ENCODE data around the gene C2orf92. TPM values are rescaled to one million over a fixed set of nuclear protein-coding genes. Genes with fewer than 3 reads are reported as not detected.

Gene C2orf92
- total RNA-seq, 1 experiment from 2014 or later, result 5.9 TPM

DNA sequence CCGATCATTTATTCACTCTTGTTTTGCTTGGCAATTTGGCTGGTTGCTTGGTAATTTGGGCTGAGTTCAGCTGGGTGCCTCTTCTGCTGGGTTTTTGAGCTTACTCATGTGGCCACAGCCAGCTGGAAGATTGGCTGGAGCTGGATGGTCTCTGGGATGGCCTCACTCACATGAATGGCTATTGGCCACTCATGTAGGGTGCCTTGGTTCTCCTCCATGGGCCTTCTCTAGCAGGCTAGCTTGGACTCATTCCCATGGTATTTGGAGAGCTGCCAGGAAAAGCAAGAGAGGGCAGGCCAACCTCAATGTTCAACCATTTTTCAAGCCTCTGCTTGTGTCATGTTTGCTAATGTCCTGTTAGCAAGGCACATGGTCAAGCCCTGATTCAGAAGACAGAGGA lies 60.7 kb downstream of the C2orf92 start:
- H3K9me2 ChIP-seq (replicated peaks; ENCODE audit: insufficient read depth, low read length), result no peaks in the 10 kb centered on the region
- H3K27ac ChIP-seq (ENCODE audit: low read length), result no peak overlapping the region
- no peaks in the 10 kb centered on the region for H3K36me3 ChIP-seq (ENCODE audit: insufficient read depth, low read length)
- H3K9ac ChIP-seq (ENCODE audit: low read length), result no peak overlapping the region
- no peaks in the 10 kb centered on the region for H3K27me3 ChIP-seq (ENCODE audit: low read length)
- H3K4me1 ChIP-seq (ENCODE audit: low read length), result no peaks in the 10 kb centered on the region
- H2AFZ ChIP-seq (ENCODE audit: low read length), result no peak overlapping the region
- peaks cover 5% of the 10 kb centered on the region; the same call in 1 of the 2 replicates for H3K9me3 ChIP-seq (ENCODE audit: low read length)
- H4K20me1 ChIP-seq (ENCODE audit: insufficient read depth, low read depth, low read length), result no peaks in the 10 kb centered on the region
- H3K4me2 ChIP-seq (ENCODE audit: low read depth, low read length, poor library complexity, severe bottlenecking), result no peak overlapping the region
- no peak for DNase-seq
- no peaks in the 10 kb centered on the region for H3K79me2 ChIP-seq (ENCODE audit: low read length)
- no peak overlapping the region for H3K4me3 ChIP-seq (ENCODE audit: low read length)

DNA sequence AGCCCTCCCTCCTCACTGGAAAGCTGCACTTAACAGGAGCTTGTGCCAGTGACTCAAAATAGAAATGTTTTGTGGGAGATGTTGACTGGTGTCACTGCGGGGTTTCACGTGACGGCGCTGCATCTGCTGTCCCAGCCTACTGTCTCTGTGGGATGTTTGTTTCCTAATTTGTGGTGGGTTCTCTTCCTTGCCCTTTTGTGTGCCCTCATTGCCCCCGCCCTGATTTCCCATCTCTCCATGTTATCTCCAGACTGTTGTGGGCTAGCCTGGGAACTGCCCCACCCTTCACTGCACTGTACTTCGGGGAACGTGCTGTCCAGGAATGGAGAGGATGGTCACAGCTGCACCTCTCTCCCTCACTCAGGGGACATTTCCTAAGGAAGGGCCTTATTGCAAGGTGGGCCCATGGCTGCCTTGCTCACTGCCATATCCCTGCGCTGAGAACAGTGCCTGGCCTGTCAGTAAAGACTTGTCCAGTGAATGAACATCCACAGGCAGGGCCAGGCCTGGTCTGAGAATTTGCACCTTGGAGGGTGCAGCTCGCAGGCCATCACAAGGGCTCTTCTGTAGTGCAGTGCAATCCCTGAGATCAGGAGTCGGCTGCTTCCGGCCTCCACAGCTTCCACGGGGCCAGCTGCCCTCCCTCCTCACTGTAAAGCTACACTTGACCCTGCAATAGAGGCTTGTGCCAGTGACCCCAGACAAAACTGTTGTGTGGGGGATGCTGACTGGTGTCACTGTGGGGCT lies 61.9 kb downstream of the C2orf92 start:
- Histone ChIP-seq H3K9ac (ENCODE audit: low read length) (no peak overlapping the region), H3K79me2 (ENCODE audit: low read length) (no peaks in the 10 kb centered on the region), H3K36me3 (ENCODE audit: insufficient read depth, low read length) (no peaks in the 10 kb centered on the region), H3K27me3 (ENCODE audit: low read length) (no peaks in the 10 kb centered on the region), H3K9me2 (replicated peaks; ENCODE audit: insufficient read depth, low read length) (no peaks in the 10 kb centered on the region), H3K4me2 (ENCODE audit: low read depth, low read length, poor library complexity, severe bottlenecking) (no peak overlapping the region), H3K4me3 (ENCODE audit: low read length) (no peak overlapping the region), H3K9me3 (ENCODE audit: low read length) (peaks cover 5% of the 10 kb centered on the region; the same call in 1 of the 2 replicates), H3K27ac (ENCODE audit: low read length) (no peak overlapping the region), H4K20me1 (ENCODE audit: insufficient read depth, low read depth, low read length) (no peaks in the 10 kb centered on the region), H3K4me1 (ENCODE audit: low read length) (no peaks in the 10 kb centered on the region), H2AFZ (ENCODE audit: low read length) (no peak overlapping the region)
- no peak for DNase-seq

DNA sequence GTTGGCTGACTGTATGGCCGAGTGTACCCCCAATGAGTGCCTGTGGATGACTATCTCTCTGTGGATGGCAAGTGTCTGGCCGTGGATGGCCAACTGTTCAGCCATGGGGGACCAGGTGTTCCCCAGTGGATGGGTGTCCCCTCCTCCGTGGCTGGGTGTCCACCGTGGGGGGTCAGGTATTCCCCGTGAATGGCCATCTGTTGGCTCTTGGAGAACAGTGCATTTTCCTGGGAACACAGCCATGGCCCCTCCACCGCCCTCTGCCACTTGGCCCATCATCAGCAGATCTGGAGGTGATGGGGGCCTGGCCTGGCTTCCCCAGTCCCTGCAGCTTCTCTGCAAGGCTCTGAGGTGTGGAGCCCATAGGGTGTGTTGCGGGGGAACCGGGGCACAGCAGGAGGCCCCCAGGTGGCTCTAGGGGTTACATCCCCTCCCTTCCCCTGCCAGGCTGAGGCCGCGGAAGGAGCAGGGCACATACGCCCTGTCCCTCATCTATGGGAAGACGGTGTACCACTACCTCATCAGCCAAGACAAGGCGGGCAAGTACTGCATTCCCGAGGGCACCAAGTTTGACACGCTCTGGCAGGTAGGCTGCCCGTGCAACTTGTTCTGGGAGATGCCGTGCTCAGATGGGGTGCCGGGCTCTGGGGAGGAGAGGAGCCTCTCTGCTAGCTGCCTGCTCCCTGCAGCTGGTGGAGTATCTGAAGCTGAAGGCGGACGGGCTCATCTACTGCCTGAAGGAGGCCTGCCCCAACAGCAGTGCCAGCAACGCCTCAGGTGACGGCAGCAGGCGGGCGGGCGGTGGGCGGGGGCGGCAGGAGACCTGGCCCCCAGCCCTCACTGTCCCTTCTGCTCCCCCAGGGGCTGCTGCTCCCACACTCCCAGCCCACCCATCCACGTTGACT lies 63.2 kb downstream of the C2orf92 start:
- H3K79me2 ChIP-seq (ENCODE audit: low read length), result no peaks in the 10 kb centered on the region
- H3K4me2 ChIP-seq (ENCODE audit: low read depth, low read length, poor library complexity, severe bottlenecking), result no peak overlapping the region
- no peak overlapping the region for H3K27ac ChIP-seq (ENCODE audit: low read length)
- H3K4me1 ChIP-seq (ENCODE audit: low read length), result no peaks in the 10 kb centered on the region
- H3K36me3 ChIP-seq (ENCODE audit: insufficient read depth, low read length), result no peaks in the 10 kb centered on the region
- no peaks in the 10 kb centered on the region for H3K9me2 ChIP-seq (replicated peaks; ENCODE audit: insufficient read depth, low read length)
- DNase-seq, result no peak
- no peaks in the 10 kb centered on the region for H4K20me1 ChIP-seq (ENCODE audit: insufficient read depth, low read depth, low read length)
- H3K27me3 ChIP-seq (ENCODE audit: low read length), result no peaks in the 10 kb centered on the region
- H2AFZ ChIP-seq (ENCODE audit: low read length), result no peak overlapping the region
- H3K9ac ChIP-seq (ENCODE audit: low read length), result no peak overlapping the region
- peaks cover 5% of the 10 kb centered on the region; the same call in 1 of the 2 replicates for H3K9me3 ChIP-seq (ENCODE audit: low read length)
- no peak overlapping the region for H3K4me3 ChIP-seq (ENCODE audit: low read length)

DNA sequence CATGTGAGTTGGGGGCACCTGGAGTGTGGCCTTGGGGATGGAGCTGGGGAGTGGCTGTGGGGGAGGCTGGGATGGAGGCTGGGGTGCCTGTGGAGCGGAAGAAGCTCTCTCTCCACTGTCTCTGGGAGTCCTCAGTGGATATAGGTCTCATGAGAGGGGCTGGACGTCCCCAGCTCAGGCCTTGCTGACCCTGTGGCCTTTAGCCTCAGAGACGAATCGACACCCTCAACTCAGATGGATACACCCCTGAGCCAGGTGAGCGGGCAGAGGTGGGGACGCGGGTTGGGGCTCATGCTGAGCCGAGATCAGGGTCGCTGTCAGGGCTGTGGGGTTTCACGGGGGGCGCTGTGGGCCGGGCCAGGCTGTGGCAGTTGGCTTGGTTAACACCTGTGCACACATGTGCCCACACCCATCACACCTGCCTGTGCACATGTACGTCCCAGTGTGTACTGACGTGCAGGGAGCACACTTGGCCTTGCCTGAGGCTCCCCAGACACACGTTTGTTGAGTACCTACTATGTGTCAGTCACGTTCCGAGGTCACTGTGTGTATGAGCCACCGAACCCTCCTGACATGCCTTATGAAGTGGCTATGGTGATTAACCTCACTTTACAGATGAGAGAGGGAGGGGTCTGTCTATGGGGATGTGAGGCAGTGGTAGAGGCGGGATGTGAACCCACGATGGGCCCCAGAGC lies 64.0 kb downstream of the C2orf92 start:
- Histone ChIP-seq H4K20me1 (ENCODE audit: insufficient read depth, low read depth, low read length) (no peaks in the 10 kb centered on the region), H3K27me3 (ENCODE audit: low read length) (no peaks in the 10 kb centered on the region), H3K9me3 (ENCODE audit: low read length) (peaks cover 5% of the 10 kb centered on the region; the same call in 1 of the 2 replicates), H3K27ac (ENCODE audit: low read length) (no peak overlapping the region), H3K9me2 (replicated peaks; ENCODE audit: insufficient read depth, low read length) (no peaks in the 10 kb centered on the region), H3K4me2 (ENCODE audit: low read depth, low read length, poor library complexity, severe bottlenecking) (no peak overlapping the region), H3K36me3 (ENCODE audit: insufficient read depth, low read length) (no peaks in the 10 kb centered on the region), H3K4me1 (ENCODE audit: low read length) (no peaks in the 10 kb centered on the region), H3K79me2 (ENCODE audit: low read length) (no peaks in the 10 kb centered on the region), H2AFZ (ENCODE audit: low read length) (no peak overlapping the region), H3K9ac (ENCODE audit: low read length) (no peak overlapping the region), H3K4me3 (ENCODE audit: low read length) (no peak overlapping the region)
- DNase-seq, result no peak

DNA sequence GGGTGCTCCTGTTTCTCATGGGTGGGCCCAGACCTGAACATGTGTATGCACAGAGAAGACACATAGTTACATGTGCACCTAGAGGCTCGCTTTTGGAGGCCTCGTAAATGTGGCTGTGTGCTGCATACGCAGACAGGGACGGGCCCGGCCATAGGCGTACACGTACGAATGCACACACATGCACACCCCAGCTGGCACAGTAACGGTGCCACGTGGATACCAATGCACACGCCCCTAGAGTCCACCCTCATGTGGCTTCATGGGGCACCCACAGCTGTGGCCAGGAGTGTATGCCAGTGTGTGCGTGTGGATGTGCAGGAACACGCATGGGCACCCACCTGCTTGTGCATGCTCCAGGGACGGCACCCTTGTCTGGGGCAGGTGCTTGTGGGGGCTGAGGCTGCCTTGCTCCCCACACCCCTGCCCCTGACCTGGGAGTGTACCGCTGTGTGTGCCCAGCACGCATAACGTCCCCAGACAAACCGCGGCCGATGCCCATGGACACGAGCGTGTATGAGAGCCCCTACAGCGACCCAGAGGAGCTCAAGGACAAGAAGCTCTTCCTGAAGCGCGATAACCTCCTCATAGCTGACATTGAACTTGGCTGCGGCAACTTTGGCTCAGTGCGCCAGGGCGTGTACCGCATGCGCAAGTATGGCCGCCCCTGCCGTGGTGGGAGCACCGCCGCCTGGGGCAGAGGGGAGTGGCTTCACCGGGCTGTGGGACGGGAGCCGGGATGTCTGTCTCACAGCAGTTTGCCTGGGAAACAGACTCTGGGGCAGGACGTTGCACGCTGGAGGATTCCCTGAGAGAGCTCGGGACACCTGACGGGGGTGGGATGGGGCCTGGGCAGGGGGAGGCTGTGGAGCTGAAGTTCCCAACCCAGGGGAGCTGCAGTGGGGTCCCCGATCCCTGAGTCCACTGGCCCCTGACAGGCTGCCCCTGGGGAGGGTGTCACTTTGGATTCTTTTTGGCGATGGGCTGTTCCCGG lies 64.8 kb downstream of the C2orf92 start:
- no peaks in the 10 kb centered on the region for H3K36me3 ChIP-seq (ENCODE audit: insufficient read depth, low read length)

GRCh38 chr2:97735161-97735561 lies 65.6 kb downstream of the C2orf92 start:
- no peak for DNase-seq
- Histone ChIP-seq H3K4me1 (ENCODE audit: low read length) (no peaks in the 10 kb centered on the region), H3K36me3 (ENCODE audit: insufficient read depth, low read length) (no peaks in the 10 kb centered on the region)

More for the DNA sequence above, 64.8 kb downstream of the C2orf92 start:
- Histone ChIP-seq H3K4me3 (ENCODE audit: low read length) (no peak overlapping the region), H3K27ac (ENCODE audit: low read length) (no peak overlapping the region), H3K4me1 (ENCODE audit: low read length) (no peaks in the 10 kb centered on the region), H3K9me3 (ENCODE audit: low read length) (peaks cover 5% of the 10 kb centered on the region; the same call in 1 of the 2 replicates), H3K27me3 (ENCODE audit: low read length) (no peaks in the 10 kb centered on the region), H3K9me2 (replicated peaks; ENCODE audit: insufficient read depth, low read length) (no peaks in the 10 kb centered on the region), H3K79me2 (ENCODE audit: low read length) (no peaks in the 10 kb centered on the region), H3K4me2 (ENCODE audit: low read depth, low read length, poor library complexity, severe bottlenecking) (no peak overlapping the region), H2AFZ (ENCODE audit: low read length) (no peak overlapping the region), H3K9ac (ENCODE audit: low read length) (no peak overlapping the region), H4K20me1 (ENCODE audit: insufficient read depth, low read depth, low read length) (no peaks in the 10 kb centered on the region)
- DNase-seq, result no peak

DNA sequence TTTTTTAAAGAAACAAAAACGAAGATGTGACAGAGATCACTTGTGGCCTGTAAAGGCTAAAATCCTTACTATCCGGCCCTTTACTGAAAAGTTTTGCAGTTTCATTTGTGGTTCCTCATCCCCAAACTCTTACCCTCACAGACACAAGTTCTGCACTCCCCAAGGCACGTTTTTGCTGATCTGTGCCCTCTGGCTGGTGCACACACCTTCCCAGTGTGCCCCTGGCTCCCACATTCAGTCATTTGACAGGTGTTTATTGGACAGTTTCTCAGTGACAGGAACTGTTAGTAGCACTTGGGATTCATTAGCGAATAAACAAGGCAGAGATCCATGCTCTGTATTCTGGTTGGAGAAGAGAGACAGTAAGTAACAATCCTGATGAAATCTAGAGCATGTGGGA lies 66.7 kb downstream of the C2orf92 start:
- Histone ChIP-seq H3K79me2 (ENCODE audit: low read length) (no peaks in the 10 kb centered on the region), H3K4me1 (ENCODE audit: low read length) (no peaks in the 10 kb centered on the region), H3K27ac (ENCODE audit: low read length) (no peak overlapping the region), H3K9ac (ENCODE audit: low read length) (no peak overlapping the region), H3K9me2 (replicated peaks; ENCODE audit: insufficient read depth, low read length) (no peaks in the 10 kb centered on the region), H3K4me2 (ENCODE audit: low read depth, low read length, poor library complexity, severe bottlenecking) (no peak overlapping the region), H3K9me3 (ENCODE audit: low read length) (no peaks in the 10 kb centered on the region), H3K27me3 (ENCODE audit: low read length) (no peaks in the 10 kb centered on the region), H4K20me1 (ENCODE audit: insufficient read depth, low read depth, low read length) (no peaks in the 10 kb centered on the region), H2AFZ (ENCODE audit: low read length) (no peak overlapping the region), H3K36me3 (ENCODE audit: insufficient read depth, low read length) (no peaks in the 10 kb centered on the region), H3K4me3 (ENCODE audit: low read length) (no peak overlapping the region)
- no peak for DNase-seq

More at GRCh38 chr2:97735161-97735561, 65.6 kb downstream of the C2orf92 start:
- H3K9me3 ChIP-seq (ENCODE audit: low read length), result peaks cover 4% of the 10 kb centered on the region; the same call in 1 of the 2 replicates
- no peak overlapping the region for H2AFZ ChIP-seq (ENCODE audit: low read length)
- no peak overlapping the region for H3K9ac ChIP-seq (ENCODE audit: low read length)
- H3K27me3 ChIP-seq (ENCODE audit: low read length), result no peaks in the 10 kb centered on the region
- no peaks in the 10 kb centered on the region for H3K9me2 ChIP-seq (replicated peaks; ENCODE audit: insufficient read depth, low read length)
- H3K4me3 ChIP-seq (ENCODE audit: low read length), result no peak overlapping the region
- H4K20me1 ChIP-seq (ENCODE audit: insufficient read depth, low read depth, low read length), result no peaks in the 10 kb centered on the region
- no peak overlapping the region for H3K4me2 ChIP-seq (ENCODE audit: low read depth, low read length, poor library complexity, severe bottlenecking)
- no peak overlapping the region for H3K27ac ChIP-seq (ENCODE audit: low read length)
- H3K79me2 ChIP-seq (ENCODE audit: low read length), result no peaks in the 10 kb centered on the region

Measured in Karpas-422 (cell line).